Right lobe of liver (tissue), 4 donors: ENCODE data around the gene SH3PXD2A.
"Not testable (repeated sequence)": the region's sequence is repeated elsewhere in the genome, so short reads cannot be mapped to it uniquely, and the experiment has no call there.

Source experiments
- POLR2A ChIP-seq: fragments of 450-650 bp; IDR thresholded peaks from one replicate; pipeline ENCODE4 v1.6.1; 2017; ENCODE audit warnings: antibody characterized with exemption, mild to moderate bottlenecking
- TF ChIP-seq, protein P1 (sequence below), 4 donors: fragments of 200-600 bp in 3 of 4; fragments of 450-650 bp in 1 of 4; IDR thresholded peaks; one replicate each; pipeline versions ENCODE4 v1.5.1 to v1.8.0; 2016 to 2022; ENCODE audit warnings: antibody characterized with exemption in 4 of 4, mild to moderate bottlenecking in 2 of 4
- donor health status: DM: no; HTN: no; CAD: no.
- donor health status: DM: no; HTN: no; CAD: no.
- donor health status: DM: no; HTN: yes; CAD: no.

- TF ChIP-seq, protein P1, sequence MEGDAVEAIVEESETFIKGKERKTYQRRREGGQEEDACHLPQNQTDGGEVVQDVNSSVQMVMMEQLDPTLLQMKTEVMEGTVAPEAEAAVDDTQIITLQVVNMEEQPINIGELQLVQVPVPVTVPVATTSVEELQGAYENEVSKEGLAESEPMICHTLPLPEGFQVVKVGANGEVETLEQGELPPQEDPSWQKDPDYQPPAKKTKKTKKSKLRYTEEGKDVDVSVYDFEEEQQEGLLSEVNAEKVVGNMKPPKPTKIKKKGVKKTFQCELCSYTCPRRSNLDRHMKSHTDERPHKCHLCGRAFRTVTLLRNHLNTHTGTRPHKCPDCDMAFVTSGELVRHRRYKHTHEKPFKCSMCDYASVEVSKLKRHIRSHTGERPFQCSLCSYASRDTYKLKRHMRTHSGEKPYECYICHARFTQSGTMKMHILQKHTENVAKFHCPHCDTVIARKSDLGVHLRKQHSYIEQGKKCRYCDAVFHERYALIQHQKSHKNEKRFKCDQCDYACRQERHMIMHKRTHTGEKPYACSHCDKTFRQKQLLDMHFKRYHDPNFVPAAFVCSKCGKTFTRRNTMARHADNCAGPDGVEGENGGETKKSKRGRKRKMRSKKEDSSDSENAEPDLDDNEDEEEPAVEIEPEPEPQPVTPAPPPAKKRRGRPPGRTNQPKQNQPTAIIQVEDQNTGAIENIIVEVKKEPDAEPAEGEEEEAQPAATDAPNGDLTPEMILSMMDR (IDR thresholded peaks at IDR 0.05): not testable (repeated sequence)
- not testable (repeated sequence) for TF ChIP-seq POLR2A
These were observed 192.7 kb downstream of the SH3PXD2A start for GRCh38 chr10:103662704-103663103.
